ENCODE measurements around the gene LRBA. TPM values are rescaled to one million over a fixed set of nuclear protein-coding genes. Genes with fewer than 3 reads are reported as not detected.

LRBA gene
- total RNA-seq, 1 experiment from 2014 or later, result 55.3 TPM

DNA sequence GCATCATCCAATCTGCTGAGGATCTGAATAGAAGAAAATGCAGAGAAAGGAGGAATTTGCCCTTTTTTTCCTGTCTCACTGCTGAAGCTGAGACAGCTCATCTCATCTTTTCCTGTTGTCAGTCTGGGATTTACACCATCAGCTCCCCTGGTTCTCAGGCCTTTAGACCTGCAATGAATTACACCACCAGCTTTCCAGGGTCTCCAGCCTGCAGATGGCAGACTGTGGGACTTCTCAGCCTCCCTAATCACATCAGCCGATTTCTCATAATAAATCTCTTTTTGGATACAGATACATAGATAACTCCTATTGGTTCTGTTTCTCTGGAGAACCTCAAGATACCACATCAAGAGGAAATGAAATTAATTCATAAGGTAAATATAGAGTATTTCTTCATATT lies 567.7 kb downstream of the LRBA start:
- no peak overlapping the region for H2AK5ac ChIP-seq (ENCODE audit: insufficient read length, low read length)
- no peak overlapping the region for H4K8ac ChIP-seq (replicated peaks; ENCODE audit: insufficient read length, low read depth, low read length)
- WGBS (ENCODE audit: extremely low coverage, insufficient read length, low lambda C conversion rate), result no CpG with 5 or more reads among the region's 1 CpG
- H4K5ac ChIP-seq (ENCODE audit: insufficient read length, low read depth, low read length), result no peak overlapping the region
- H3K27me3 ChIP-seq (ENCODE audit: insufficient read depth, low read length), result no peaks in the 10 kb centered on the region
- Mint-ChIP-seq H3K4me3 (no peak overlapping the region), H3K36me3 (ENCODE audit: insufficient read depth in 1 of 3, low read depth in 3 of 3) (peaks cover 0 to 1% (median 0%) of the 10 kb centered on the region in 3 experiments; a peak in 1 of 7 replicates), H3K4me1 (peaks cover 0 to 4% of the 10 kb centered on the region in 2 experiments; a peak in 2 of 4 replicates), H3K9me3 (no peaks in the 10 kb centered on the region), H3K27me3 (ENCODE audit: low read depth) (no peaks in the 10 kb centered on the region), H3K27ac (no peak overlapping the region)
- no peak overlapping the region for H3K27ac ChIP-seq (ENCODE audit: insufficient read length, low read depth, low read length)
- no peak for DNase-seq
- no peak overlapping the region for H3K4ac ChIP-seq (ENCODE audit: low read depth, low read length)
- H3K23ac ChIP-seq (ENCODE audit: insufficient read length, low read depth, low read length), result no peak overlapping the region
- H3K9me3 ChIP-seq (ENCODE audit: control insufficient read depth, low read depth, low read length), result no peaks in the 10 kb centered on the region
- no peak overlapping the region for H3K4me2 ChIP-seq (ENCODE audit: insufficient read depth, insufficient read length, low read length)
- H3T11ph ChIP-seq (ENCODE audit: low read length), result no peak overlapping the region
- TF ChIP-seq, protein P1, sequence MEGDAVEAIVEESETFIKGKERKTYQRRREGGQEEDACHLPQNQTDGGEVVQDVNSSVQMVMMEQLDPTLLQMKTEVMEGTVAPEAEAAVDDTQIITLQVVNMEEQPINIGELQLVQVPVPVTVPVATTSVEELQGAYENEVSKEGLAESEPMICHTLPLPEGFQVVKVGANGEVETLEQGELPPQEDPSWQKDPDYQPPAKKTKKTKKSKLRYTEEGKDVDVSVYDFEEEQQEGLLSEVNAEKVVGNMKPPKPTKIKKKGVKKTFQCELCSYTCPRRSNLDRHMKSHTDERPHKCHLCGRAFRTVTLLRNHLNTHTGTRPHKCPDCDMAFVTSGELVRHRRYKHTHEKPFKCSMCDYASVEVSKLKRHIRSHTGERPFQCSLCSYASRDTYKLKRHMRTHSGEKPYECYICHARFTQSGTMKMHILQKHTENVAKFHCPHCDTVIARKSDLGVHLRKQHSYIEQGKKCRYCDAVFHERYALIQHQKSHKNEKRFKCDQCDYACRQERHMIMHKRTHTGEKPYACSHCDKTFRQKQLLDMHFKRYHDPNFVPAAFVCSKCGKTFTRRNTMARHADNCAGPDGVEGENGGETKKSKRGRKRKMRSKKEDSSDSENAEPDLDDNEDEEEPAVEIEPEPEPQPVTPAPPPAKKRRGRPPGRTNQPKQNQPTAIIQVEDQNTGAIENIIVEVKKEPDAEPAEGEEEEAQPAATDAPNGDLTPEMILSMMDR (conservative IDR thresholded peaks at IDR 0.05), result no peak
- H2BK15ac ChIP-seq (ENCODE audit: low read depth, low read length), result no peak overlapping the region
- no peaks in the 10 kb centered on the region for H3K79me1 ChIP-seq (ENCODE audit: insufficient read depth, low read depth, low read length, poor library complexity, severe bottlenecking)
- H2BK120ac ChIP-seq (ENCODE audit: low read depth, low read length, poor library complexity, severe bottlenecking), result no peak overlapping the region
- H2BK12ac ChIP-seq (ENCODE audit: insufficient read length, low read depth, low read length), result no peak overlapping the region
- no peak overlapping the region for H2BK20ac ChIP-seq (ENCODE audit: low read depth, low read length, poor library complexity, severe bottlenecking)
- H3K56ac ChIP-seq (ENCODE audit: insufficient read length, low read depth, low read length), result no peak overlapping the region
- H3K4me1 ChIP-seq (ENCODE audit: insufficient read depth, low read length), result no peaks in the 10 kb centered on the region
- H2BK5ac ChIP-seq (ENCODE audit: insufficient read length, low read length), result no peak overlapping the region
- H3K18ac ChIP-seq (ENCODE audit: insufficient read length, low read depth, low read length), result no peak overlapping the region
- H2AFZ ChIP-seq (ENCODE audit: low read length), result no peak overlapping the region
- H3K9ac ChIP-seq (ENCODE audit: extremely low read depth, insufficient read length, low read length), result no peak overlapping the region
- no peak overlapping the region for H4K91ac ChIP-seq (ENCODE audit: insufficient read length, low read depth, low read length)
- H4K20me1 ChIP-seq (ENCODE audit: control insufficient read depth, insufficient read depth, insufficient read length), result no peaks in the 10 kb centered on the region
- no peaks in the 10 kb centered on the region for H3K23me2 ChIP-seq (ENCODE audit: insufficient read length, low read depth, low read length, poor library complexity, severe bottlenecking)
- no peaks in the 10 kb centered on the region for H3K79me2 ChIP-seq (ENCODE audit: insufficient read depth, low read length)
- H3K14ac ChIP-seq (ENCODE audit: insufficient read depth, low read length), result no peak overlapping the region
